ENCODE results near the gene LRCH3.

LRCH3 gene

DNA sequence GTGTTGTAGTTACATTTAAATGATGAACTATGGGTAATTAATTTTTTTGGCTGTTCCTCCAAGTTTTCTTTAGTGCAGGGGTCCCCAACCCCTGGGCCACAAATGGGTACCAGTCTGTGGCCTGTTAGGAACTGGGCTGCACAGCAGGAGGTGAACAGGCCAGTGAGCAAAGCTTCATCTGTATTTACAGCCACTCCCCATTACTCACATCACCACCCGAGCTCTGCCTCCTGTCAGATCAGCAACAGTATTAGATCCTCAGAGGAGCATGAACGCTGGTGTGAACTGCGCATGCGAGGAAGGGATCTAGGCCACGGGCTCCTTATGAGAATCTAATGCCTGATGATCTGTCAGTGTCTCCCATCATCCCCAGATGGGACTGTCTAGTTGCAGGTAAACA is 83.0 kb downstream of the LRCH3 start:
- POLR2A ChIA-PET = no interaction called here
- TF ChIP-seq, protein P1, sequence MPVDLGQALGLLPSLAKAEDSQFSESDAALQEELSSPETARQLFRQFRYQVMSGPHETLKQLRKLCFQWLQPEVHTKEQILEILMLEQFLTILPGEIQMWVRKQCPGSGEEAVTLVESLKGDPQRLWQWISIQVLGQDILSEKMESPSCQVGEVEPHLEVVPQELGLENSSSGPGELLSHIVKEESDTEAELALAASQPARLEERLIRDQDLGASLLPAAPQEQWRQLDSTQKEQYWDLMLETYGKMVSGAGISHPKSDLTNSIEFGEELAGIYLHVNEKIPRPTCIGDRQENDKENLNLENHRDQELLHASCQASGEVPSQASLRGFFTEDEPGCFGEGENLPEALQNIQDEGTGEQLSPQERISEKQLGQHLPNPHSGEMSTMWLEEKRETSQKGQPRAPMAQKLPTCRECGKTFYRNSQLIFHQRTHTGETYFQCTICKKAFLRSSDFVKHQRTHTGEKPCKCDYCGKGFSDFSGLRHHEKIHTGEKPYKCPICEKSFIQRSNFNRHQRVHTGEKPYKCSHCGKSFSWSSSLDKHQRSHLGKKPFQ (tag by site-specific recombination; IDR thresholded peaks at IDR 0.05) = 0 out of 2 replicates have a peak, but pooled peaks have one; percentile 13
- no peak for TF ChIP-seq HOXD13 (CRISPR knock-in tag; IDR thresholded peaks at IDR 0.05; ENCODE audit: borderline replicate concordance)

GRCh38 chr3:197874653-197875052 is 83.6 kb downstream of the LRCH3 start:
- Histone ChIP-seq H3K4me3 (ENCODE audit: low read depth, low read length) (no peak overlapping the region), H3K27ac (ENCODE audit: extremely low read depth, low read depth, low read length) (no peak overlapping the region), H3K4me1 (ENCODE audit: control insufficient read depth, insufficient read depth, low read length) (no peaks in the 10 kb centered on the region), H3K36me3 (ENCODE audit: control insufficient read depth in 2 of 2, insufficient read depth in 1 of 2, low read length in 2 of 2) (peaks cover 0 to 59% of the 10 kb centered on the region in 2 experiments), H3K9me3 (ENCODE audit: control insufficient read depth, insufficient read depth, low read depth, low read length) (no peaks in the 10 kb centered on the region)
- CTCF ChIA-PET = no interaction called here
- POLR2A ChIA-PET = no interaction called here
- no peak for TF ChIP-seq ZNF324 (tag by site-specific recombination; IDR thresholded peaks at IDR 0.05)
- TF ChIP-seq, protein P2, sequence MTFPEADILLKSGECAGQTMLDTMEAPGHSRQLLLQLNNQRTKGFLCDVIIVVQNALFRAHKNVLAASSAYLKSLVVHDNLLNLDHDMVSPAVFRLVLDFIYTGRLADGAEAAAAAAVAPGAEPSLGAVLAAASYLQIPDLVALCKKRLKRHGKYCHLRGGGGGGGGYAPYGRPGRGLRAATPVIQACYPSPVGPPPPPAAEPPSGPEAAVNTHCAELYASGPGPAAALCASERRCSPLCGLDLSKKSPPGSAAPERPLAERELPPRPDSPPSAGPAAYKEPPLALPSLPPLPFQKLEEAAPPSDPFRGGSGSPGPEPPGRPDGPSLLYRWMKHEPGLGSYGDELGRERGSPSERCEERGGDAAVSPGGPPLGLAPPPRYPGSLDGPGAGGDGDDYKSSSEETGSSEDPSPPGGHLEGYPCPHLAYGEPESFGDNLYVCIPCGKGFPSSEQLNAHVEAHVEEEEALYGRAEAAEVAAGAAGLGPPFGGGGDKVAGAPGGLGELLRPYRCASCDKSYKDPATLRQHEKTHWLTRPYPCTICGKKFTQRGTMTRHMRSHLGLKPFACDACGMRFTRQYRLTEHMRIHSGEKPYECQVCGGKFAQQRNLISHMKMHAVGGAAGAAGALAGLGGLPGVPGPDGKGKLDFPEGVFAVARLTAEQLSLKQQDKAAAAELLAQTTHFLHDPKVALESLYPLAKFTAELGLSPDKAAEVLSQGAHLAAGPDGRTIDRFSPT (tag by site-specific recombination; IDR thresholded peaks at IDR 0.05) = no peak
- no peak for TF ChIP-seq ZNF626 (tag by site-specific recombination; IDR thresholded peaks at IDR 0.05)

More for the DNA sequence above, 83.0 kb downstream of the LRCH3 start:
- Histone ChIP-seq H3K4me1 (ENCODE audit: control insufficient read depth, insufficient read depth, low read length) (no peaks in the 10 kb centered on the region), H3K9me3 (ENCODE audit: control insufficient read depth, insufficient read depth, low read depth, low read length) (no peaks in the 10 kb centered on the region), H3K27ac (ENCODE audit: extremely low read depth, low read depth, low read length) (no peak overlapping the region), H3K36me3 (ENCODE audit: control insufficient read depth in 2 of 2, insufficient read depth in 1 of 2, low read length in 2 of 2) (peaks cover 0 to 58% of the 10 kb centered on the region in 2 experiments), H3K4me3 (ENCODE audit: low read depth, low read length) (no peak overlapping the region)
- CTCF ChIA-PET = no interaction called here

DNA sequence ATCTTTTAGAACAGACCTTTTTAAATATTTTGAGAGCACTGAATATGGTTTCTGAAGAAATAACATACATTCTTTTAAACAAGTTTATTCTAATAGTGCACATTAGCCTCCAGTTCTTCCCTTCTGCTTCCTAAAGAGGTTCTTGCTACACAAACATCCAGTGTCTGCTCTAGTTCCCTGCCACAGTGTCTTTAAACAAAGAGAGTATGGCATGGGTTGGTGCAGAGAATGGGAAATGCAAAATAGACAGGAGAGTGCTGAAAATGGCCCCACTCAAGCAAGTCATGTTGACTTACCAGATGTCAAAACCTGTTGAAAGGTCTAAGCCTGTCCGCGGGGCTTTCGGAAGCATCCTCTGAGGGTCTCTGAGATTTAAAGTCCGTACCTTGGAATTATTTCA is 86.8 kb downstream of the LRCH3 start:
- TF ChIP-seq ZNF184 (tag by site-specific recombination; IDR thresholded peaks at IDR 0.05) = no peak
- no peak for TF ChIP-seq ZNF560 (tag by site-specific recombination; IDR thresholded peaks at IDR 0.05; ENCODE audit: borderline replicate concordance)
- TF ChIP-seq, protein P3, sequence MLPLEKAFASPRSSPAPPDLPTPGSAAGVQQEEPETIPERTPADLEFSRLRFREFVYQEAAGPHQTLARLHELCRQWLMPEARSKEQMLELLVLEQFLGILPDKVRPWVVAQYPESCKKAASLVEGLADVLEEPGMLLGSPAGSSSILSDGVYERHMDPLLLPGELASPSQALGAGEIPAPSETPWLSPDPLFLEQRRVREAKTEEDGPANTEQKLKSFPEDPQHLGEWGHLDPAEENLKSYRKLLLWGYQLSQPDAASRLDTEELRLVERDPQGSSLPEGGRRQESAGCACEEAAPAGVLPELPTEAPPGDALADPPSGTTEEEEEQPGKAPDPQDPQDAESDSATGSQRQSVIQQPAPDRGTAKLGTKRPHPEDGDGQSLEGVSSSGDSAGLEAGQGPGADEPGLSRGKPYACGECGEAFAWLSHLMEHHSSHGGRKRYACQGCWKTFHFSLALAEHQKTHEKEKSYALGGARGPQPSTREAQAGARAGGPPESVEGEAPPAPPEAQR (tag by site-specific recombination; IDR thresholded peaks at IDR 0.05) = no peak
- no peak for TF ChIP-seq PBX3 (CRISPR knock-in tag; IDR thresholded peaks at IDR 0.05)
- TF ChIP-seq, protein P4, sequence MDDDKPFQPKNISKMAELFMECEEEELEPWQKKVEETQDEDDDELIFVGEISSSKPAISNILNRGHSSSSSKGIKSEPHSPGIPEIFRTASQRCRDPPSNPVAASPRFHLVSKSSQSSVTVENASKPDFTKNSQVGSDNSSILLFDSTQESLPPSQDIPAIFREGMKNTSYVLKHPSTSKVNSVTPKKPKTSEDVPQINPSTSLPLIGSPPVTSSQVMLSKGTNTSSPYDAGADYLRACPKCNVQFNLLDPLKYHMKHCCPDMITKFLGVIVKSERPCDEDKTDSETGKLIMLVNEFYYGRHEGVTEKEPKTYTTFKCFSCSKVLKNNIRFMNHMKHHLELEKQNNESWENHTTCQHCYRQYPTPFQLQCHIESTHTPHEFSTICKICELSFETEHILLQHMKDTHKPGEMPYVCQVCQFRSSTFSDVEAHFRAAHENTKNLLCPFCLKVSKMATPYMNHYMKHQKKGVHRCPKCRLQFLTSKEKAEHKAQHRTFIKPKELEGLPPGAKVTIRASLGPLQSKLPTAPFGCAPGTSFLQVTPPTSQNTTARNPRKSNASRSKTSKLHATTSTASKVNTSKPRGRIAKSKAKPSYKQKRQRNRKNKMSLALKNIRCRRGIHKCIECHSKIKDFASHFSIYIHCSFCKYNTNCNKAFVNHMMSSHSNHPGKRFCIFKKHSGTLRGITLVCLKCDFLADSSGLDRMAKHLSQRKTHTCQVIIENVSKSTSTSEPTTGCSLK (tag by site-specific recombination; IDR thresholded peaks at IDR 0.05) = no peak
- no peak for TF ChIP-seq GLIS1 (tag by site-specific recombination; IDR thresholded peaks at IDR 0.05)
- TF ChIP-seq, protein P5, sequence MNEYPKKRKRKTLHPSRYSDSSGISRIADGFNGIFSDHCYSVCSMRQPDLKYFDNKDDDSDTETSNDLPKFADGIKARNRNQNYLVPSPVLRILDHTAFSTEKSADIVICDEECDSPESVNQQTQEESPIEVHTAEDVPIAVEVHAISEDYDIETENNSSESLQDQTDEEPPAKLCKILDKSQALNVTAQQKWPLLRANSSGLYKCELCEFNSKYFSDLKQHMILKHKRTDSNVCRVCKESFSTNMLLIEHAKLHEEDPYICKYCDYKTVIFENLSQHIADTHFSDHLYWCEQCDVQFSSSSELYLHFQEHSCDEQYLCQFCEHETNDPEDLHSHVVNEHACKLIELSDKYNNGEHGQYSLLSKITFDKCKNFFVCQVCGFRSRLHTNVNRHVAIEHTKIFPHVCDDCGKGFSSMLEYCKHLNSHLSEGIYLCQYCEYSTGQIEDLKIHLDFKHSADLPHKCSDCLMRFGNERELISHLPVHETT (tag by site-specific recombination; IDR thresholded peaks at IDR 0.05) = no peak
- ChIA-PET POLR2A (no interaction called here), CTCF (no interaction called here)
- Histone ChIP-seq H3K4me1 (ENCODE audit: control insufficient read depth, insufficient read depth, low read length) (no peaks in the 10 kb centered on the region), H3K9me3 (ENCODE audit: control insufficient read depth, insufficient read depth, low read depth, low read length) (no peaks in the 10 kb centered on the region), H3K27ac (ENCODE audit: extremely low read depth, low read depth, low read length) (no peak overlapping the region), H3K4me3 (ENCODE audit: low read depth, low read length) (no peak overlapping the region), H3K36me3 (ENCODE audit: control insufficient read depth in 2 of 2, insufficient read depth in 1 of 2, low read length in 2 of 2) (peaks cover 0 to 43% of the 10 kb centered on the region in 2 experiments; a peak in 2 of 3 replicates)

All from HEK293 (cell line).